Activated CD4-positive, alpha-beta T cell treated with anti-CD3 and anti-CD28 coated beads, Interleukin-2, amount 50 U/mL, for 24 hours (primary cell): ENCODE data around the gene ST3GAL2.
"Not testable (repeated sequence)": the region's sequence is repeated elsewhere in the genome, so short reads cannot be mapped to it uniquely, and the experiment has no call there.

Experiments used
- DNase-seq, 2 donors: peaks; one replicate each; pipeline ENCODE4 v3.0.0-alpha.2; 2020; ENCODE audit warnings: low read depth in 1 of 2, low spot score in 1 of 2

ST3GAL2 gene

GRCh38 chr16:70390774-70391173 is 48.1 kb downstream of the ST3GAL2 start:
- no peak for DNase-seq

DNA sequence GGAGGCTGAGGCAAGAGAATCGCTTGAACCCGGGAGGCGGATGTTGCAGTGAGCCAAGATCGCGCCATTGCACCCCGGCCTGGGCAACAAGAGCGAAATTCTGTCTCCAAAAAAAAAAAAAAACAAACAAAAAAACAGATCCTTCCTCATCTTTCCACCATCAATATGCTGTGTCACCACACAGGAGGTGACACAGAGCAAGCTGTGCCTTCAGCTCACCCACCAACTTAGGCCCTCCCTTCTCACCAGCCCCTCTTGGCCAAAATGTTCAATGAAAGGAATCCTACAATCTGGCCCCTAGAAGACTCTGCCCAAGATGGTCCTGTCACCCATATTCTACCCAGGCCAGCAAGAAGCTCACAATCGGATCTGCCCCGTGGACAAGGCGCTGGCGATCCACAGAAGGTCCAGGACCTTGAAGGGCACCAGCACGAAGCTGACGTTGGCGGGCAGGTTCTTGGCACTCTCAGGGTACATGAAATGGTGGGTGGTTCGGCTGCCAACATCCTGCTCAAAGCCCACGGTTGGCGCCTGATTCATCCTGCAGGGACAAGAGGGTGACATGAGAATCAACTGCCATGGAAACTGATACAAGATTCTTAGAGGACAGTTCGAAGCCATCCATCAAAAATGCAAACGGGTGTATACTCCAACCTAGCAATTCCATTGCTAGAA is 50.8 kb downstream of the ST3GAL2 start:
- DNase-seq = no peak

DNA sequence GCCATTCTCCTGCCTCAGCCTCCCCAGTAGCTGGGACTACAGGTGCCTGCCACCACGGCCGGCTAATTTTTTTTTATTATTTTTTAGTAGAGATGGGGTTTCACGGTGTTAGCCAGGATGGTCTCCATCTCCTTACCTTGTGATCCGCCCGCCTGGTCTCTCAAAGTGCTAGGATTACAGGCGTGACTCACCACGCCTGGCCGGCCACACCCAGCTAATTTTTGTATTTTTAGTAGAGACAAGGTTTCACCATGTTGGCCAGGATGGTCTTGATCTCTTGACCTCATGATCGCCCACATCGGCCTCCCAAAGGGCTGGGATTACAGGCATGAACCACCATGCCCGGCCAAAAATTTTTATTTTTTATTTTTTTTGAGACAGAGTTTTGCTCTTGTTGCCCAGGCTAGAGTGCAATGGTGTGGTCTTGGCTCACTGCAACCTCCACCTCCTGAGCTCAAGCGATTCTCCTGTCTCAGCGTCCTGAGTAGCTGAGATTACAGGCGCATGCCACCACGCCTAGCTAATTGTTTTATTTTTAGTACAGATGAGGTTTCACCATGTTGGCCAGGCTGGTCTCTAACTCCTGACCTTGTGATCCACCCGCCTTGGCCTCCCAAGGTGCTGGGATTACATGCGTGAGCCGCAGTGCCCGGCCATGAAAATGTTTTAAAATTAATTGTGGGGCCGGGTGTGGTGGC is 52.5 kb downstream of the ST3GAL2 start:
- DNase-seq = not testable (repeated sequence)

DNA sequence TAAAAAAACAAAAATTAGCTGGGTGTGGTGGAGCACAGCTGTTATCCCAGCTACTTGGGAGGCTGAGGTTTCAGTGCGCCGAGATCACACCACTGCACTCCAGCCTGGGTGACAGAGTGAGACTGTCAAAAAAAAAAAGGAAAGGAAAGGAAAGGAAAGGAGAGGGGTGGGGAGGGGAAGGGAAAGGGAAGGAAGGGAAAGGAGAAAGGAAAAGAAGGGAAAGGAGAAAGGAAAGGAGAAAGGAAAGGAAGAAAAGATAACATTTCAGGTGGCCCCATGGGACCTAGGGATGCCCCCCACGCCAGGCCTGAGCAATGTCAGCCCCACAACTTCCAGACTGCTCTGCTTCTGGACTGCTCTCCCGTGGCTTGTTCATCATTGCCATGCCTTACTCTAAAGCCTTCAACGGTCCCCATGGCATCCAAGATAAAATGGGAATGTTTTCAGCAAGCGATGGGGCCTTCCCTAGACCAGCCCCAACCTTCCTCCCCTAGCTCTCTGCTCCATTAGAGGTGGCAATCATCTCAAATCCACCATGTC is 55.4 kb downstream of the ST3GAL2 start:
- no peak for DNase-seq

GRCh38 chr16:70381604-70382342 is 57.1 kb downstream of the ST3GAL2 start:
- DNase-seq = no peak

GRCh38 chr16:70380919-70381603 is 57.8 kb downstream of the ST3GAL2 start:
- DNase-seq = peak; percentile 82 to 95

DNA sequence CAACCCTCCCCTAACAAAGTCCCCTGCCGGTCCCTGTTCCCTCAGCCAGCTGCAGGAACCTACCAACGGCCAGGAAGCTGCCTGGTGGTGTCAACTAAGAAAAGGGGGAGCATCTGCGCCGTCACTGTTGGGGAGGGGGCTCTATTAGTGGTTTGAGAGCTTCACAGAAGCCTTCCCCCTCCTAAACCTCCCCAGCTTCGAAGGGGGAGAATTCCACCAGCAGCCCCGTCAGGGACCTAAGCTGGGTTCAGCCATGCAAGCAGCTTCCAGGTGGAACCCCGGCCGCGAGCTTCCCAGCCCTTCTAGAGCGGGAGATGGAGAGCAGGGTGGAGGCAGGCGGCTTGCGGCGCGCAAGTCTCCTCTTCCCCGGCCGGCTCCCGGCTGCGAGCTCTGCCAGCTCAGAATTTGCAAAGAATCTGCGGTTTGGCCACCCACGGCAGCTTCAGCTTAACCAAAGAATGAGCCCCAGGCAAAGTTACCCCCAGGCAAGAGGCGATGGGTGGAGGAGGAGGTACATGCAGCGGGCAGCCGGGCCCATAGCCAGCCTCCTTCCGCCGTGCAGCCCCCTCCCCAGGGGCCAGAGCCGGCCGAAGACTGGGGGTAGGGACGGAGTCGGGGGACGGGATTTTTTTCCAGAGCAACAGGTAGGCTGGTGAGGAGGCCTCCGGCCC is 58.5 kb downstream of the ST3GAL2 start:
- DNase-seq = peak; percentile 71 to 76

DNA sequence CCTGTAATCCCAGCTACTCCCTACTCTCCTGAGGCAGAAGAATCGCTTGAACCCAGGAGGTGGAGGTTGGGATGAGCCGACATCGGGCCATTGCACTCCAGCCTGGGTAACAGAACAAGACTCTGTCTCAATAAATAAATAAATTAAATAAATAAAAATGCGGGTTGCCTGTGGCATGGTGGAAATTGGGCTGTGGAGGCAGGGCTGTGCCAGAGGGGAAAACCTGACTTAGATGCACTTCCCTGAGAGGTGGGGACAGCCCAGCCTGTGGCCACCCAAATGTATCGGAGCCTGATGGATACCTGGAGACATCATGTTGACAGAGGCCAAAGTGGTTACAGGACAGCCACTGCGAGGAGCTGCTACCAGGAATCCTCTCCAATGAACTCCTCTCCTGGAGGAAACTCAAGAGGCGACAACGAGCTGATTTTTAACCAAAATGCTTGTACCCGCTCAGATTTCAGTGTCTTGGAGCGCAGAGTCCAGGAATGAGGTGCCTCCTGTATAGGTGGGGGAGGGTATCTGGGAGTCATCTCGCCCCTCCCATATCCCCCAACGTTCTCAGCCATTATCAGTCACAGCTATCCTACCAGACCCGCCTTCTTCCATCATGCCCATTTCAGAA is 59.9 kb downstream of the ST3GAL2 start:
- no peak for DNase-seq

DNA sequence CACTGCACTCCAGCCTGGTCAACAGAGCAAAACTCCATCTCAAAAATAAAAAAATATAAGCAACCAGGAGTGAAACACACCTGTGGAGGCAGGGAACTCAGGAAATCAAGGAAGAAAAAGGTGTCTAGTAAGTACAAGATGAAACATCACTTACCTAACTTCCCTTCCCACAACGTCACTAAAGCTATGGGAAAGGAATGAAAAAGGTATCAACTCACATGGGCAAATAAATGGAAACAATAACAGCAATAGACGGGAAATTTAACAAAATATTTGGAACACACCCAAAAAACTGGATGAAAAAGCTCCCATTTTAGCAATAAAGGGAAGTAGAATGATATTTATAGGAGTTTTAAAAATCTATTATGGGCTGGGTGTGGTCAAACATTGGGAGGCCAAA is 61.1 kb downstream of the ST3GAL2 start:
- no peak for DNase-seq

- no peak for DNase-seq
These were observed 63.0 kb downstream of the ST3GAL2 start for GRCh38 chr16:70375636-70376611.

- no peak for DNase-seq
These were observed 64.7 kb downstream of the ST3GAL2 start for GRCh38 chr16:70374213-70374612.

DNA sequence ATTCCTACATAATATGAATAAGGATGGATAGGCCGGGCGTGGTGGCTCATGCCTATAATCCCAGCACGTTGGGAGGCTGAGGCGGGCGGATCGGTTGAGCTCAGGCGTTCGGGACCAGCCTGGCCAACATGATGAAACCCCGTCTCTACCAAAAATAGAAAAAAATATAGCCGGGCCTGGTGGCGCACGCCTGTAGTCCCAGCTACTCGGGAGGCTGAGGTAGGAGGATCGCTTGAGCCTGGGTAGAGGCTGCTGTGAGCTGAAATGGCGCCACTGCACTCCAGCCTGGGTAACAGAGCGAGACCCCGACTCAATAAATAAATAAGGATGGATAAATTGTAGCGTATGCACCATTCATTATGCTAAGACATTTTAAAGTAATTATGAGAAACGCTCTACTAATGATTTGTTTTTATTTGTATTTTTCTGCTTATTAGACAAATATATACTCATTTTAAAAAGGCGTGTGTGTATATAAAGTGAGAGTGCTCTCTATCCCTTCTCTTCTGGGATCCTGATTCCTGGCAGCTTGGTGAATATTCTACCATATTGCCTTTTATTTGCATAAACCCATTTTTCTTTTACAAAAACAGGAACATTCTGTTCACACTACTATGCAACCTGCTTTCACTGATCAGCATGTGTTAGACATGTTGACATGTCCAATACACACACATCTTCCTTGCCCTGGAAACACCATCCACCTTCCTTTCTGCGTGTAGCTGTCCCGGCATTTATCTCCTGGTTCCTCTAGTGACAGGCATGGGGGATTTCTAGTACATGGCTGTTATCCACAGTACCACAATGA is 65.8 kb downstream of the ST3GAL2 start:
- no peak for DNase-seq

DNA sequence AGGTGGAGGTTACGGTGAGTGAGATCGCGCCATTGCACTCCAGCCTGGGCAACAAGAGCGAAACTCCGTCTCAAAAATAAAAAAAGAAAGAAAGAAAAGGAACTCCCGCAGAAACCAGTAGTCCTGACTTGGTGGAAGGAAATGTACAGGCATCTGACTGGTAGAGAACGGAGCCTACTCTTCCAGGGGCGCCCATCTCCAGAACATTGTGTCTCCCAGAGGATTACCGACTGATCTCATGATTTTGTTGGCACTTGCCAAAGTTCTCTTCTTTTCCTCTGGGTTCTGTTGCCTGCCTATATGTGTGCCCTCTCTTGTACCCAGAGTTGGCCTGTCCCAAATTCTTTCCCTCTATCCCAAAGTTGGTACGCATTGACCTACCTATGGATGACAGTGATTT is 68.0 kb downstream of the ST3GAL2 start:
- DNase-seq = no peak

DNA sequence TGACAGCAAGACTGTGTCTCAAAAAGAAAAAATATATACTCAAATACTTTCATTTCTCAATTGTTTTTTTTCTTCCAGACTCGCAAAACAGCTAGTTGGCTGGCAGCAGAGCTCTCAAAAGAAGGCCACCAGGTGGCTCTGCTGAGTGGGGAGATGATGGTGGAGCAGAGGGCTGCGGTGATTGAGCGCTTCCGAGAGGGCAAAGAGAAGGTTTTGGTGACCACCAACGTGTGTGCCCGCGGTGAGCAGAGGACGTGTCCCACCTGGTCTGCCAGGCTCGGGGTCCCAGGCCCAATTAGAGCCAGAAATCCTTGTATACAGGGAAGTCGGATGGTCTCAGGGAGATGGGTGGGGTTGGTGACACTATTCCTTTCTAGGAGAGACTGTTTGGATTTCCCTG is 68.8 kb downstream of the ST3GAL2 start:
- DNase-seq = not testable (repeated sequence)

GRCh38 chr16:70364399-70364798 is 74.5 kb downstream of the ST3GAL2 start:
- DNase-seq = no peak

GRCh38 chr16:70359552-70359951 is 79.3 kb downstream of the ST3GAL2 start:
- no peak for DNase-seq

DNA sequence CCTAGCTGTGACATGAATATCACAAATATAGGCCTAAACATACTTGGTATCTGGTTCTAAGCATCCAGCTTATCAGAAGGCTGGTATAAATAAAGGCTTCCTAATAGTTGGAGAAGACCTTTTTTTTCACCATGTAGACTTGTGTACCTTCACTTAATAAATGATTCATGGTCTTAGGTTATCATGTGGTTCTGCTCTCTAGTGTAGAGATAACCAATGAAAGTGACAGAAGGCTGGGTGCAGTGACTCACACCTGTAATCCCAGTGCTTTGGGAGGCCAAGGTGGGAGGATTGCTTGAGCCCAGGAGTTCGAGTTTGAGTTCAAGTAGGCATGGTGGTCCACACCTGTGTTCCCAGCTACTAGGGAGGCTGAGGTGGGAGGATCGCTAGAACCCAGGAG is 89.1 kb downstream of the ST3GAL2 start:
- no peak for DNase-seq

DNA sequence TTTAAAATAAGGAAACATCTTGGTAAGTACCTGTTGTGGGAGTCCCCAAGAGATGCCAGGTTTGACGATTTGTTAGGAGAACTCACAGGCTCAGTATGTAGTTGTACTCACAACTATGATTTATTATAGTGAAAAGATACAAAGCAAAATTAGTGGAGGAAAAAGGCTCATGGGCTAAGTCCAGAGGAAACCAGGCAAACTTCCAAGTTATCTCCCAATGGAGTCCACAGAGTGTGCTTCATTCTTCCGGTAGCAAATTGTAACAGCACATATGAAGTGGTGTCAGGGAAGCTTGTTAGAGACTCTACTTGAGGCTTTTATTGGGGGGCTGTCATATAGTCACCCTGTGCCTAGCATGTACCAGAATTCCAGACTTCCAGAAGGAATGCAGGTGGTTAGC is 89.9 kb downstream of the ST3GAL2 start:
- no peak for DNase-seq
